Muscle of leg (tissue), 11 donors: ENCODE measurements around the gene VWA5A. TPM values are rescaled to one million over a fixed set of nuclear protein-coding genes. Genes with fewer than 3 reads are reported as not detected.
"Not testable (repeated sequence)": the region's sequence is repeated elsewhere in the genome, so short reads cannot be mapped to it uniquely, and the experiment has no call there.

Experiments
- DNase-seq: peaks from one replicate; pipeline ENCODE4 v3.0.0; 2013
- H3K27ac ChIP-seq: one replicate; pipeline ENCODE4 v1.5.1; 2013; ENCODE audit warnings: mild to moderate bottlenecking, low read length, control low read depth
- H3K27me3 ChIP-seq: one replicate; pipeline ENCODE4 v1.6.1; 2013; ENCODE audit warnings: low read length; ENCODE audit not compliant: control insufficient read depth, insufficient read depth
- H3K36me3 ChIP-seq: one replicate; pipeline ENCODE4 v1.6.1; 2013; ENCODE audit warnings: low read length; ENCODE audit not compliant: control insufficient read depth, insufficient read depth
- H3K4me1 ChIP-seq: one replicate; pipeline ENCODE4 v1.6.1; 2013; ENCODE audit warnings: low read length; ENCODE audit not compliant: control insufficient read depth, insufficient read depth
- H3K4me3 ChIP-seq: one replicate; pipeline ENCODE4 v1.5.1; 2013; ENCODE audit warnings: low read length, control low read depth
- H3K9me3 ChIP-seq: replicated peaks from 2 replicates; pipeline ENCODE4 v1.6.1; 2013; ENCODE audit warnings: low read depth, low read length; ENCODE audit not compliant: control insufficient read depth
- WGBS: methylation state at CpG from one replicate; pipeline ENCODE4 v1.1.5; 2013; ENCODE audit warnings: missing lambda C conversion rate; ENCODE audit not compliant: insufficient coverage; 5-methylcytosine and 5-hydroxymethylcytosine counted together
- polyA plus RNA-seq, 8 donors: library from polyadenylated mRNA; unstranded; fragments of 120-200 nt; gene quantifications; one replicate each; pipeline versions ENCODE4 v1.2.1 to v1.2.3, GENCODE V29; 2013; ENCODE audit warnings: inconsistent platforms in 1 of 8, low replicate concordance in 1 of 8; ENCODE audit not compliant: insufficient read length in 8 of 8, insufficient read depth in 1 of 8
- total RNA-seq: library from RNA; stranded (reverse); fragments of 120-200 nt; gene quantifications from one replicate; pipeline ENCODE4 v1.2.4, GENCODE V29; 2013

The VWA5A gene
- total and polyA plus RNA-seq, 9 donors = 73.8 to 139 (median 104) TPM

DNA sequence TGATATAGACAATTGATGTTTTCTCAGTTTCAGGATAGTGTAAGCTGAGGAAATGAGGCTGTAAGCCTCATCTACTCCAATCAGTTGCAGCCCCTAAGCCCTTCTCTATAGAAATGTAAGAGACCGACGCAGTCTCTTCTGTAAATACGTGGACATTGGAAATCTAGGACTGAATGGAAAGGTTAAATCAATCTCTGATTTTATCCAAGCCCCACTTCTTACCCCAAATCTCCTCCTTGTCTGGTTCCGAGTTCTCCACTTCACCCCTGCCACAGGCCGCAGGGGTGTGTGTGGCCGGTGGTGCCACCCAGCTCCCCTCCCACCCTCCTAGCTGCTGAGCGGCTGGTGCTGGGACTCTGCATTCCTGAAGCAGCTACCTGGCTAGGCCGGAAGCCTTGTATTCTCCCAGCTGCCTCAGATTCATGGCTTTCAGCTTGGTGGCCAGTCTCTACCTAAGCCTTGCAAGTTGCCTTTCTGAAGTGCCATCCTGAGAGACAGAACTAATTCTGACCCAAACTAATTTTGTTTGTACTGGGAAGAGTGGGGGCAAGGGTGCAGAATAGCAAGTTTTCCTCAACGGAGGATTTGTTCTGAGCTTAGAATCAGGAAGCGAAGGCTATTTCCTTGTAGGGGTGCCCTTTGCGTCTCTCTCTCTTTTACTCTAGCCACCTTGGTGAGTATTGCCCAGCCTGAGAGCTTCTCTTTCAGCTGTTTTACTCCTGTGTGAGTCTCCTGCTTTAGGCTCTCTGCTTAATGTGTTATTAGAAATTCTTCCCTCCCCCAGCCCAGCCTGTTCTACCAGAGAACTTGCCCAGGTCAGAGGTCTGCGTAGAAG is 749 bp downstream of the VWA5A start:
- peak; percentile 28 for DNase-seq
- H3K9me3 ChIP-seq = no peaks in the 10 kb centered on the region
- 13% methylated on average over 5 of the region's 12 CpGs for WGBS
- H3K36me3 ChIP-seq = peaks cover 25% of the 10 kb centered on the region
- H3K27me3 ChIP-seq = no peaks in the 10 kb centered on the region
- H3K4me1 ChIP-seq = peaks cover 15% of the 10 kb centered on the region
- H3K27ac ChIP-seq = peak overlapping the region; percentile 85
- H3K4me3 ChIP-seq = peak overlapping the region; percentile 75

DNA sequence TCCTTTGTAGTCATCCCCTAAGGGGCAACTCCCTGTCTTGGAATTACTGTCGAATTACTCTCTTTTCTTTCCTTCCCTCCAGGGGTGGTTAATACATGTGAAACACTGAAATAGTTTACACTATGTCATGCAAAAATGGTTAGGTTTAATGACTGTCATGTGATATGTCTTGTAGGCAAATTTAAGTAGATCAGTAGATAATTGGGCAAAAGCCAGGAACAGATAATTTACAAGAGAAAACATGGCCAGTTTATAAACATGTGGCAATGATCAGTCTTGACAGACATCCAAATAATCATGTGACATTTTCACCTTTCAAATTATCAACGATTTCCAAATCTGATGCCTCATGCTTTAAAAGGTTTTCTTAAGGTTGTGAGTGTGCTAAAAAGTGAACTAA is 3.9 kb downstream of the VWA5A start:
- H3K27me3 ChIP-seq = no peaks in the 10 kb centered on the region
- no peak overlapping the region for H3K4me3 ChIP-seq
- H3K9me3 ChIP-seq = no peaks in the 10 kb centered on the region
- no peak overlapping the region for H3K27ac ChIP-seq
- WGBS = no CpG with 5 or more reads among the region's 2 CpGs
- H3K36me3 ChIP-seq = peaks cover 48% of the 10 kb centered on the region
- H3K4me1 ChIP-seq = peaks cover 15% of the 10 kb centered on the region
- DNase-seq = no peak

DNA sequence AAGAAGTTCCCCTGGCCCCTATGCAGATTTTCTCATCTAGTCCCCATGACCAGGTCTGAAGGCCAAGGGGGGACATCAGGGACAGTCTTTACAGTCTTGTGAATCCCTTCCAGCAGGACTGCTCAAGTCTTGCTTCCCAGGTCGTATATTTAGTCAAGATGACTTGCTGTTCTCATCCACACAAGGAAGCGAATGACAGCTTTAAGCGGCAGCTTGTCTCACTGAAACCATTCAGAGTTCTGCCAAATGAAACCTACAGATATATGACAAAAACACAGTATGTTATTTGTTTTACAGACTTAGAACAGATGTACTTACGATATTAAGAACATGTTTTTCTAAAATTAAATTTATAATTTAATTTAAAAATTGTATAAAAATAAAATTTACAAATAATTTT is 5.6 kb downstream of the VWA5A start:
- WGBS = 40% methylated on average over 1 of the region's 4 CpGs
- Histone ChIP-seq H3K4me1 (peaks cover 11% of the 10 kb centered on the region), H3K27ac (no peak overlapping the region), H3K4me3 (no peak overlapping the region), H3K36me3 (peaks cover 50% of the 10 kb centered on the region), H3K27me3 (no peaks in the 10 kb centered on the region), H3K9me3 (no peaks in the 10 kb centered on the region)
- no peak for DNase-seq

DNA sequence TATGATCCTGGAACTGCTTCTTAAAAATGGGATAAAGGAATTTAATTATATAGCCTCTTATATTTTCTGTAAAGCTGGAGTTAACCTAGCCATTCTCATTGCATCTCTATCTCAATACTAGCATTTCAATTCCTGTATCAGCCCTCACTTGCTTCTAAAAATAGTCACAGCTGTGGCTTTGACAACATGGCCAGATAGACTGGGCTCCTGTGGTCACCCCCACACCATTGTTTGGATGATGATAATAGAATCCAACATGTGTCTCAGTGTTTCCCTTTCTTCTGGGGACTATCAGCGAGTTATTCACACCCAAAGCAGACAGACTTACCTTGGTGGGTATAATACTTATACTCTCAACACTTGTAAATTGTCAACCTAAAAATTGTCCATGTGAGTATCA is 6.9 kb downstream of the VWA5A start:
- Histone ChIP-seq H3K4me3 (no peak overlapping the region), H3K36me3 (peaks cover 50% of the 10 kb centered on the region), H3K9me3 (no peaks in the 10 kb centered on the region), H3K27ac (no peak overlapping the region), H3K4me1 (peaks cover 6% of the 10 kb centered on the region), H3K27me3 (no peaks in the 10 kb centered on the region)
- no CpG with 5 or more reads among the region's 1 CpG for WGBS
- DNase-seq = peak; percentile 9

DNA sequence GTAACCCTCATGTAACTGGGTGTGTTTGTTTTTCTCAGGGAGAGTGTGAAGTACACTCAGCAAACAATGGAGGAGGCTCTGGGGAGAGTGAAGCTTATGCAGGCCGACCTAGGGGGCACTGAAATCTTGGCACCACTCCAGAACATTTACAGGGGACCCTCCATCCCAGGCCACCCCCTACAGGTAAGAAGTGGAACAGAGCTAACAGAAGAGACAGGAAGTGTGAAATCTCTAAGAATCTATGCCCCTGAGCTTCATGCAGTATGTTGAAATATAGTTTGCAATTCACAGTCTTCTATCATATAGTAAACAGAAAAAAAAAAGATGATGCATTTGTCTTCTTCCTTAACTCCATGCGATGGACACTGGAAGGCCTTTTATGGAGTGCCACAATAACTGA is 8.4 kb downstream of the VWA5A start:
- no peak for DNase-seq
- Histone ChIP-seq H3K36me3 (peaks cover 38% of the 10 kb centered on the region), H3K9me3 (no peaks in the 10 kb centered on the region), H3K27ac (no peak overlapping the region), H3K4me3 (no peak overlapping the region), H3K27me3 (no peaks in the 10 kb centered on the region), H3K4me1 (peaks cover 2% of the 10 kb centered on the region)
- WGBS = no CpG with 5 or more reads among the region's 2 CpGs

DNA sequence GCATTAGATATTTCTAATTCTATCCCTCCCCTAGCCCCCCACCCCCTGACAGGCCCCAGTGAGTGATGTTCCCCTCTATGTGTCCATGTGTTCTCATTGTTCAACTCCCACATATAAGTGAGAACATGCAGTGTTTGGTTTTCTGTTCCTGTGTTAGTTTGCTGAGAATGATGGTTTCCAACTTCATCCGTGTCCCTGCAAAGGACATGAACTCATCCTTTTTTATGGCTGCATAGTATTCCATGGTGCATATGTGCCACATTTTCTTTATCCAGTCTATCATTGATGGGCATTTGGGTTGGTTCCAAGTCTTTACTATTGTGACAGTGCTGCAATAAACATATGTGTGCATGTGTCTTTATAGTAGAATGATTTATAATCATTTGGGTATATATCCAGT is 11.9 kb downstream of the VWA5A start:
- not testable (repeated sequence) for H3K9me3 ChIP-seq, DNase-seq, H3K27me3 ChIP-seq, H3K4me1 ChIP-seq, H3K27ac ChIP-seq, H3K4me3 ChIP-seq
- no CpG with 5 or more reads among the region's 1 CpG for WGBS
- peaks cover 17% of the 10 kb centered on the region for H3K36me3 ChIP-seq

DNA sequence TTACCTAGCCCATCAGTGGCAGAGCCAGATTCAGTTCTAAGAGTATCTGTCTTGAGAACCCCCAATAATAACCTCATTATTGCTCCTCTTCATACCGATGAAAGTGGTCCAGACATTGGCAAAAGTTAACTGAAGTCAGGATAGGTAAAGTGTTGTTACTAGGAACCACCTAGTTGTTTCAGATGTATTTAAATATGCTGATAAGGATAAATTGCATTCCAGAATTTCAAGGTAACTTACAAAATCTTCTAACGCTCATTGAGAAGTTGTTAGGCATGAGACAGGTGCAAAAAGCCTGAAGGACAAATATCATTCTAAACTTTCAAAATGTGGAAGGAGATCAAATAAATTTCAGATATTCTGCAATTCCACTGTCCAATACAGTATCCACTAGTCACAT is 27.8 kb downstream of the VWA5A start:
- H3K27ac ChIP-seq = no peak overlapping the region
- peaks cover 2% of the 10 kb centered on the region for H3K9me3 ChIP-seq
- no peak overlapping the region for H3K4me3 ChIP-seq
- no peaks in the 10 kb centered on the region for H3K4me1 ChIP-seq
- H3K36me3 ChIP-seq = peaks cover 19% of the 10 kb centered on the region
- no CpG with 5 or more reads among the region's 2 CpGs for WGBS
- no peaks in the 10 kb centered on the region for H3K27me3 ChIP-seq
- DNase-seq = no peak

DNA sequence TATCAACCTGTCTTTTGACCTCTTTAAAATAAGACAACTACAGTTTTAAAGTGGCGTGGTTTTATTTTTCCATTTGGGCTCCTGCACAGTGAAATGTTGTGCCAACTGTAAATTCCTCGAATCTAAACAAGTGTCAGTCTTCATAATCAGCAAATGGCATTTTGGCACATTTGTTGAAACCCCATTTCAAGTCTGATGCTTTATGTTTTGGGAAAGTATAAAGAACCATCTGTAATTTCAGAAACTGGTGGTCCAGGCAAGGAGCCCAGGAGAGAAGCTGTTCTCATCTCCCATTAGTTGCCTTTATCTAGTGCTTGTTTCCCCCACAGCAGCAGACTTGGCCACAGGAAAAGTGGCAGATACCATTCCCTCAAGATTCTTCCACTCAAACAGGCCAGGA is 32.7 kb downstream of the VWA5A start:
- 83% methylated on average over 1 of the region's 2 CpGs for WGBS
- Histone ChIP-seq H3K4me1 (no peaks in the 10 kb centered on the region), H3K27ac (no peak overlapping the region), H3K36me3 (peaks cover 8% of the 10 kb centered on the region), H3K4me3 (no peak overlapping the region), H3K9me3 (no peaks in the 10 kb centered on the region), H3K27me3 (no peaks in the 10 kb centered on the region)
- peak; percentile 10 for DNase-seq

DNA sequence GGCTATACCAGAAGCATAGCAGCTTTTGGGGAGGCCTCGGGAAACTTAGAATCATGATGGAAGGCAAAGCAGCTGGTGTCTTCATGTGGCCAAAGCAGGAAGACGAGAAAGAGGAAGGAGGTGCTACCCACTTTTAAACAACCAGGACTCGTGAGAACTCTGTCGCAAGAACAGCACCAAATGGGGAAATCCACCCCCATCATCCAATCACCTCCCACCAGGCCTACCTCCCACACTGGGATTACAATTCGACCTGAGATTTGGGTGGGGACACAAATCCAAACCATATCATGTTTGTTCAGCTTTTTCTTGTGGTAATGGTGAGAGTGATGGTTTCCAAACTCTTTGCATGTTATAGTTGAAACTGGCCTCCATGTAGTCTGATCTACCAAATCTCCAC is 35.4 kb downstream of the VWA5A start:
- peaks cover 2% of the 10 kb centered on the region for H3K4me1 ChIP-seq
- no peak overlapping the region for H3K4me3 ChIP-seq
- H3K9me3 ChIP-seq = no peaks in the 10 kb centered on the region
- H3K27ac ChIP-seq = no peak overlapping the region
- 83% methylated on average over 1 of the region's 5 CpGs for WGBS
- no peak for DNase-seq
- no peaks in the 10 kb centered on the region for H3K27me3 ChIP-seq
- peaks cover 4% of the 10 kb centered on the region for H3K36me3 ChIP-seq

DNA sequence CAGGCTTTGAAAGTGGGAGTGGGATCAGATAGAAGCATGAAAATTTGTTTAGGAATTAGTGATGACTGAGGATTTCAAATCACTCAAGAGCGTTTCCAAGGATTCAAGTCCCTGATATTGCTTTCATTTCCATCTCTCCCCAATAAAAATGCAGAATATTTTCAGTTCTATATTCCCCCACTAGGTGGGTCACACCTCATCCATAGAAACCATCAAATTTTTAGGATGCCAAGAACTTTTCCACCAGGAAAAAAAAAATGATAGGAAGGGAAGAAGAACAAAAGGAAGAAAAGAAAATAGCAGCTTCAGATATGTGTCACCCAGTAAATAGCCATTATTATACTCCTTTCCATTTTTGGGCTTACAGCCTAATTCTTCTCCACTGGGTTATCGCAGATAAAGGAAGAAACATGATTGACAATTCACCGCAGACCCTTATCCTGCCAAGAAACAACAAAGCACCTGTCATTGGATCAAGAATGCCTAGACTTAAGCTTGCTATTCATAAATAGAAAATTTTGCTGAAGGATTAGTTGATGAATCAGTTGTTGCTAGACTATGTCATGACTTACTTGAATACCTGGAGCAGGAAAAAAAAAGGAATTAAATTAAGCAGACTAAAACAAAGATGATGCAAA is 37.6 kb downstream of the VWA5A start:
- Histone ChIP-seq H3K27ac (peak overlapping the region; percentile 52), H3K4me1 (peaks cover 2% of the 10 kb centered on the region), H3K4me3 (no peak overlapping the region), H3K9me3 (no peaks in the 10 kb centered on the region), H3K36me3 (no peaks in the 10 kb centered on the region), H3K27me3 (no peaks in the 10 kb centered on the region)
- 83% methylated on average over 1 of the region's 3 CpGs for WGBS
- peak; percentile 8 for DNase-seq
